Left forelimb (tissue), 1 donor: ENCODE measurements around the gene CHTF18.

ENCODE experiments used
- DNase-seq: peaks from one replicate; pipeline ENCODE4 v3.0.0-alpha.2; 2018; ENCODE audit warnings: low spot score

Gene CHTF18

GRCh38 chr16:760545-761343 lies 27.7 kb upstream of the CHTF18 start, which contains the start of gene MSLN:
Gene MSLN (plus strand): TSS chr16:760734. CDS start chr16:762681, 1,947 bp downstream.
- no peak for DNase-seq

DNA sequence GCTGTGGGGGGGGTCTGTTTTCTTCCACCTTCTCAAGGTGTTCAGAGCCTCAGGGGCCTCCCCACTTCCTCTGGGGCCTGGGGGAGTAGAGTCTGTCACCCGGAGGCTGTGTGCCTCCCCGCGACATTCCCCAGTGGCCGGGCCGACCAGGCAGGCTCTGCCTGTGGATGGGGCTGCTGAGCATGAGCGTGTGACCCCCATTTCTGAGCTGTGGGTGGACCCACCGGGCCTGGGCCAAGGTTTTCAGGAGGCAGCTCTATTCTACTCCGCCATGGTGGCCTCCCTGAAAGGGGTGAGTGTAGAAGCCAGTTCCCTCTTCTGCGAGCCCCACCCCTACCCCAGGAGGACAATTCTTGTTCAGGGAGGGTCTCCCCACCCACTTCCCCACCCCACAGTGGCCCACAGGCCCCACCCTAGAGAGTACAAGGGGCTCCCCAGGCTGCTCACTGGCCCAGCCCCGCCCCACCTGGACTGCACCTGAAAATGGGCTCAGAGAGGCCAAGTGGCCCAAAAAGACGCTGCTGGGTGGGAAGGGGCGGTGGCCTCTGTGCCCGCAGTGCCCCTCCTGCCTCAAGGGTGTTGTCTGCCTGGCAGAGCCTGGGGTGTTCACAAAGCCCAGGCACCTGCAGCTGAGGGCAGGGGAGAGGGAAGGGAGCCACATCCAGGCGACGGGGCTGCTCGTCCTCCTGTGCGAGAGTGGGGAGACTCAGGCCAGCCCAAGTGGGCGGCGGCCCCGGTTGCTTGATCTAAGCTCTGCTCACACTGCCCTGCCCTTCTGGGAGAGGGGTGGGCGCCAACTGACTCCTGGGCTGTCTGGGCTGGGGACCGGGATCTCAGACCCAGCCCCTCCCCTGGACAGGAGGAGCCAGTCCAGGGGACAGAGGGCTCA lies 26.6 kb upstream of the CHTF18 start:
- DNase-seq = no peak

DNA sequence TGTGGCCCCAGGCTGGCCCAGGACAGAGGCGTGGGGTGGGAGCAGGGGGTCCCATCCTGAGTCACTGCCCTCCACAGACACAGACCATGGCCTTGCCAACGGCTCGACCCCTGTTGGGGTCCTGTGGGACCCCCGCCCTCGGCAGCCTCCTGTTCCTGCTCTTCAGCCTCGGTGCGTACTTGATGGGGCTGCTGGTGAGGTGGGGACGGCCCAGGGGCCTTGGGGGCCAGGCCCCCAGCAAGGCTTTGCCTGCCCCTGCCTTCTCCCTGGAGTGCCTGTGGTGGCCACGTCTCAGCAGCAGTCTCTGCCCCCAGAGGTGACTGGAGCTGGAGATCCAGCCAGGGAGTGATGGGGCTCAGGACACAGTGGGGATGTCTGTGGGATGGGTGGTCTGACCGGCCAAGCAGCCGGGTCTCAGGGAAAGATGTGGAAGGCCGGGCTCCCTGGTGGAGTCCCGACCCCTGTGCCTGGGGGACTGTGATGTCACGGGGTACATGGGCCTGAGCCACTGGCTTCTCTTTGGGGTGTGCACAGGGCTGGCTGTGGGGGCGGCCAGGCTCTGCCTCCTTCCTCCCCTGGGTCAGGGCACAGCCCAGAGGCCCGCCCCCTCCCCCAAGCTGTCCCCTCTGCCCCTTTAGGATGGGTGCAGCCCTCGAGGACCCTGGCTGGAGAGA lies 25.7 kb upstream of the CHTF18 start:
- no peak for DNase-seq

GRCh38 chr16:763369-764183 lies 24.8 kb upstream of the CHTF18 start:
- DNase-seq = no peak

- DNase-seq = no peak
Measured at GRCh38 chr16:764184-764750, 24.2 kb upstream of the CHTF18 start.

DNA sequence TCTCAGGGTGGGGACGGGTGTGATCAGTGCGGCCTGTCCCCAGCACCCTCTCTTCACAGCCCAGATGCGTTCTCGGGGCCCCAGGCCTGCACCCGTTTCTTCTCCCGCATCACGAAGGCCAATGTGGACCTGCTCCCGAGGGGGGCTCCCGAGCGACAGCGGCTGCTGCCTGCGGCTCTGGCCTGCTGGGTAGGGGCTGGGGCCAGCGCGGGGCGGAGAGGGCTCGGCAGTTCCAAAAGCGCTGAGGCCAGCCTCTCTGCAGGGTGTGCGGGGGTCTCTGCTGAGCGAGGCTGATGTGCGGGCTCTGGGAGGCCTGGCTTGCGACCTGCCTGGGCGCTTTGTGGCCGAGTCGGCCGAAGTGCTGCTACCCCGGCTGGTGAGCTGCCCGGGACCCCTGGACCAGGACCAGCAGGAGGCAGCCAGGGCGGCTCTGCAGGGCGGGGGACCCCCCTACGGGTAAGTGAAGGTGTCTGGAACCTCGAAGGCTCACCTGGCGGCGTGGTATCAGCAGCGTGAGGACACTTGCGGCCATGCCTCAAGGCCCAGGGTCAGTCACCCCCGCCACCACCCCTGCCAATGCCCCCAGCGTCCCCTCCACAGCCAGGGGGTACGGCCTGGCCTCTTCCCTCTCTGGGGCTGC lies 23.5 kb upstream of the CHTF18 start:
- DNase-seq = no peak

DNA sequence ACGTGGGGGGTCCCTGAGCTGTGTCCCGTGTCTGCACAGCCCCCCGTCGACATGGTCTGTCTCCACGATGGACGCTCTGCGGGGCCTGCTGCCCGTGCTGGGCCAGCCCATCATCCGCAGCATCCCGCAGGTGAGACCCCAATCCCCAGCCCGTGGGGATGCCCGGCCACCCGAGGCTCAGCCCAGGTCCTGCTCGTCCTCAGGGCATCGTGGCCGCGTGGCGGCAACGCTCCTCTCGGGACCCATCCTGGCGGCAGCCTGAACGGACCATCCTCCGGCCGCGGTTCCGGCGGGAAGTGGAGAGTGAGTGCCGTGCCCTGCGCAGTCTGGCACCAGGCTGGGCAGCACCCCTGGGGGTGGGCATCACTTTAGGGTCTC lies 22.9 kb upstream of the CHTF18 start:
- DNase-seq = no peak

- DNase-seq = no peak
Measured at GRCh38 chr16:766008-766819, 22.2 kb upstream of the CHTF18 start.

DNA sequence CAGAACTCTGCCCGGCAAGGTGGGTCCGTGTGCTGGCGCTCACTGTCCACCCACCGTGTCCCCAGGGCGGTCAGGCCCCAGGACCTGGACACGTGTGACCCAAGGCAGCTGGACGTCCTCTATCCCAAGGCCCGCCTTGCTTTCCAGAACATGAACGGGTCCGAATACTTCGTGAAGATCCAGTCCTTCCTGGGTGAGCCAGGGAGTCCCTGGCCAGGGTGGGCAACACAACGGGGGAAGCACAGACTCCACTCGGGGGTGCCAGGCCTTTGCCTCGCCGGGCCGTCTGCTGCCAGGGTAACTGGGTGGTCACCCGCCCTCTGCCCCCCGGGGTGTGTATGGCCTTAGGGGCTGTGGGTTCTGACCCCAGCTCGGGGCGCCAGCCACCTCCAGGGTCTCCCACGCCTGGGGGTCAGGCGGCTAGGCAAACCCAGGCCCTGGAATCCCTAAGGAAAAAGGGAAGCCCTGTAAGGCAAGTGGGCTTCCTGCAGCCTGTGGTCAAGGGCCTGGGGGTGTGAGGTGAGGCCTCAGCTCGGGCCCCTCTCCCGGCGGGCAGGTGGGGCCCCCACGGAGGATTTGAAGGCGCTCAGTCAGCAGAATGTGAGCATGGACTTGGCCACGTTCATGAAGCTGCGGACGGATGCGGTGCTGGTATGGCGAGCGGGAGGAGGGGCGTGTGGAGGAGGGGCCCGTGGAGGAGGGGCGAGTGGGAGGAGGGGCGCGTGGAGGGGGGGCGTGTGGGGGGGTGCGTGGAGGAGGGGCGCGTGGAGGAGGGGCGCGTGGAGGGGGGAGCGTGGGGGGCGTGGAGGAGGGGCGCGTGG lies 21.4 kb upstream of the CHTF18 start:
- DNase-seq = no peak

DNA sequence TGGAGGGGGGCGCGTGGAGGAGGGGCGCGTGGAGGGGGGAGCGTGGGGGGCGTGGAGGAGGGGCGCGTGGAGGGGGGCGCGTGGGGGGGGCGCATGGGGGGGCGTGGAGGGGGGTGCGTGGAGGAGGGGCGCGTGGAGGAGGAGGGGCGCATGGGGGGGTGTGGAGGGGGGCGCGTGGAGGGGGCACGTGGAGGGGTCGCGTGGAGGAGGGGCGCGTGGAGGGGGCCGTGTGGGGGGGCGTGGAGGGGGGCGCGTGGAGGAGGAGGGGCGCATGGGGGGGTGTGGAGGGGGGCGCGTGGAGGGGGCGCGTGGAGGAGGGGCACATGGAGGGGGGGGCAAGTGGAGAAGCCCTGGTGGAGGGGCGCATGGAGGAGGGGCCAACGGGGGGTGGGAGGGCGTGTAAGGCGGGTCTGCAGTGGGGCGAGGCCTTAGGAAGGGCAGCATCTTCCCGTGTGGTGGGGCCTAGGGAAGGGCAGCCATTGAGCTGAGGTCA lies 20.6 kb upstream of the CHTF18 start:
- no peak for DNase-seq

- no peak for DNase-seq
Measured at GRCh38 chr16:768428-768827, 20.0 kb upstream of the CHTF18 start.

DNA sequence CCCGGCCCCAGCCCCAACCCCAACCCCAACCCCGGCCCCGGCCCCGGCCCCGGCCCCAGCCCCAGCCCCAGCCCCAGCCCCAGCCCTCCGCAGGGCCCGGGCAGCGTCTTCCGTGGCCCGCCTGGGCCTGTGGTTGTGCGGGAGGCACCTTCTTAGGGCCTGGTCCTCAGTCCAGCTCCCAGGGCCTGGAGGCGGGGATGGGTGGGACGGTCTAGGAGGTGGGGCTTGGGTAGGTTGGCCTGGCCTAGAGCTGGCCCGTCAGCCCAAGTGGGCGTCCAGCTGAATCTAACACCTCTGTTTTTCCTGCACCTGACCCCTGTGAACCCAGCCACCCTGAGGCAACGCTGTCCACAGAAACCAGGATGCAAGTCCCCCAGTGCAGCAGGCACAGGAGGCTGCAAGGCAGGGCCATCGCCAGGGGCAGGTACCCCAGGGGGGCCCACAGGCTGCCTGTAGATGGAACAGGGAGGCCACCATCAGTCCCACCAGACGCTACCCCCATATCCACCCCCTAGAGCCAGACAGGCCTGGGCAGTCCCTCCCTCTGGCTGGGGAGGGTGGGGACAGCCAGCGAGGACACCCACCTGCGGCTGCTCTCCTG lies 19.1 kb upstream of the CHTF18 start:
- DNase-seq = no peak

- no peak for DNase-seq
Measured at GRCh38 chr16:769934-770333, 18.5 kb upstream of the CHTF18 start.

- DNase-seq = no peak
Measured at GRCh38 chr16:770411-770810, 18.0 kb upstream of the CHTF18 start.

DNA sequence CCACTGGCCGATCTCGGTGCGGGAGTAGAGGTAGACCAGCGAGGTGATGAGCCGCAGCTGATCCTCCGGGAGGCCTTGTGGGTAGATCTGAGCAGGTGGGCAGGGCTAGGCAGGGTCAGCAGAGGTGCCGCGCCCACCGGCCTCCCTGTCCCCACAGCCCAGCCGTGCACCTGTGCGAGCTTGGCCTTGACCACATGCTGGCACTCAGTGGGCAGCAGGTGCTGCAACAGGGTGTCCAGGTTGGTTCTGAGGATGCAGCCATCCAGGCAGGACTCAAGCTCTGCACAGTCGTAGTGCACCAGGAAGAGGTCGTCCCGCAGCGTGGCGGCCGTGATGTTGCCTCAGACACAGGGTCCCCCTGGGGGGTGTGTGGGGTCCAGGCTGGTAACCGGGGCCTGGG lies 15.5 kb upstream of the CHTF18 start:
- DNase-seq = no peak

DNA sequence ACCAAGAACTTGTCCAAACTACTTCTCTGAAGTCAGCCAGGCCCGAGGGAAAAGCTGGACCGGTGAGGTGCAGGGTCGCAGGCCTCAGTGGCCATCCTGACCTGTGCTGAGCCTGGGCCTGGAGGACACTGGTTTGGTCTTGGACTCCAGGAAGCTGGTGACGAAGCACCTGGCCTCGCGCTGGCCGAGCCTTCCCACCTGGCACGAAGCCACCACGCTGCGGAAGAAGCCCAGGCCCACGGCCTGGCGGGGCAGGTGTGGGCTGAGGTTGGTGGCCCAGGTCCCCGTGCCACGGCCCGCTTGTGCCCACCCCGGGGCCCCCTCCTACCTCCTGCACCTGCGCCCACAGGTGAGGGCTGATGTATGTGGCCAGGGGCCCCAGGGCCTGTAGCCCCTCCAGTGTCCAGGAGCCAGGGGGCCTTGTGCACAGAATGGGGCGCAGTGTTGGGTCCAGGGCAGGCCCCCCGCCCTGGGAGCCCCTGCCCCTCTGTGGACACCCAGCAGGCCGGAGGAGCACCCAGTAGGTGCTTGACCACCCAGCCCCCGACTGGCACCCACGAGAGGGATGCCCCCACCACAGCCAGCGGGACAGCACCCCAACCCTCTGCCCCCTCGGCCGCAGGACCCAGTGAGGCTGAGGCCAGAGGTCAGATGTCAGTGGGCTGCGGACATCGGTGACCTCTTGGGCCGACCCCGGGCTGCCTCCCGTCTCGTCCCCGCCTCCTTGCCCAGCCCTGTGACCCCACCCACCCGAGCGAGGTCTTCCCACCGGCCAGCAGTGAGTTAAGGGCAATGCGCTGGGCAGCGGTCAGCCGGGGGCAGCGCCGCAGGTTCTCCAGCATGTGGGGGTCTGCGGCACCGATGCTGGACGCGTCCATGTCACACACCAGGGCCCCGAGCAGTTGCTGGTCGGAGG lies 14.1 kb upstream of the CHTF18 start:
- no peak for DNase-seq

DNA sequence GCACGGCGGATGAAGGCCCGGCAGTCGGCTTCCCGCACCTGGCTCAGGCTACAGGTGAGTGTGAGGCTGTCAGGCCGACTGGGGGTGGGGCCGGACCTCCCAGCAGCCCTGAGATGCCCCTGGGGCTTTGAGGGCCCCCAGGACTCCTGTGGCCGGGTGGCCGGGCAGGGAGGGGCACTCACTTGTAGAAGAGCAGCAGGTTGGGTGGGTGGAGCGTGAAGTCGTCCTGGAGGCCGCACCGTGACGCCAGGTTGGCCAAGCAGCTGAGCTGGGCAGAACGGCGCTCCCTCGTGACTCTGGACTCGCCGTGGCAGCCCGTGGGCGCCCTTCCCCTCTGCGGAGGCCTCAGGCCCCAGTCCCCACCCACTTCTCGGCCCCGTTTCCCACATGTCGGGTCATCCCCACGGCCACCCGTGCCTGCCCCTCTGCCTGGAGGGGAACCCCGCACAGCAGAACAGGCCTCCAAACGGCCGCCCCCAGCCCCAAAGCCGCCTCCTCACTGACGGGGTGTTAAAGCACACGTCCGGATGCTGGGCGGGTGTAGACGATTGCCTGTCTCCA lies 13.1 kb upstream of the CHTF18 start:
- DNase-seq = no peak
